NT2/D1 (cell line): Measurements from ENCODE around the gene F13A1.

ENCODE experiments used
- DNase-seq: peaks from one replicate; pipeline ENCODE4 v3.0.0-alpha.2; 2011; ENCODE audit warnings: low read depth, low spot score
- H3K27me3 ChIP-seq: 2 replicates; pipeline ENCODE4 v1.6.0; 2011; ENCODE audit warnings: mild to moderate bottlenecking; ENCODE audit not compliant: insufficient read length, insufficient read depth
- H3K36me3 ChIP-seq: 2 replicates; pipeline ENCODE4 v1.6.1; 2011; ENCODE audit warnings: mild to moderate bottlenecking, low read length, mixed read lengths; ENCODE audit not compliant: insufficient read depth, insufficient read length
- H3K4me1 ChIP-seq: 2 replicates; pipeline ENCODE4 v1.5.1; 2011; ENCODE audit not compliant: insufficient read depth, insufficient read length
- H3K4me3 ChIP-seq: 2 replicates; pipeline ENCODE4 v1.5.1; 2011; ENCODE audit warnings: low read depth; ENCODE audit not compliant: insufficient read length
- H3K9ac ChIP-seq: 2 replicates; pipeline ENCODE4 v1.6.0; 2011; ENCODE audit warnings: low read depth; ENCODE audit not compliant: insufficient read length
- H3K9me3 ChIP-seq: 2 replicates; pipeline ENCODE4 v1.5.1; 2011; ENCODE audit warnings: mild to moderate bottlenecking, low read length; ENCODE audit not compliant: insufficient read depth
- SUZ12 ChIP-seq: IDR thresholded peaks from 2 replicates; pipeline ENCODE4 v1.6.1; 2011; ENCODE audit not compliant: insufficient read length, insufficient read depth; ENCODE audit errors: extremely low read depth
- YY1 ChIP-seq: IDR thresholded peaks from 2 replicates; pipeline ENCODE4 v1.6.1; 2011; ENCODE audit not compliant: insufficient read length, insufficient read depth
- ZNF274 ChIP-seq: IDR thresholded peaks from 2 replicates; pipeline ENCODE4 v1.6.1; 2011; ENCODE audit warnings: mild to moderate bottlenecking, low read depth, low read length

Gene F13A1

DNA sequence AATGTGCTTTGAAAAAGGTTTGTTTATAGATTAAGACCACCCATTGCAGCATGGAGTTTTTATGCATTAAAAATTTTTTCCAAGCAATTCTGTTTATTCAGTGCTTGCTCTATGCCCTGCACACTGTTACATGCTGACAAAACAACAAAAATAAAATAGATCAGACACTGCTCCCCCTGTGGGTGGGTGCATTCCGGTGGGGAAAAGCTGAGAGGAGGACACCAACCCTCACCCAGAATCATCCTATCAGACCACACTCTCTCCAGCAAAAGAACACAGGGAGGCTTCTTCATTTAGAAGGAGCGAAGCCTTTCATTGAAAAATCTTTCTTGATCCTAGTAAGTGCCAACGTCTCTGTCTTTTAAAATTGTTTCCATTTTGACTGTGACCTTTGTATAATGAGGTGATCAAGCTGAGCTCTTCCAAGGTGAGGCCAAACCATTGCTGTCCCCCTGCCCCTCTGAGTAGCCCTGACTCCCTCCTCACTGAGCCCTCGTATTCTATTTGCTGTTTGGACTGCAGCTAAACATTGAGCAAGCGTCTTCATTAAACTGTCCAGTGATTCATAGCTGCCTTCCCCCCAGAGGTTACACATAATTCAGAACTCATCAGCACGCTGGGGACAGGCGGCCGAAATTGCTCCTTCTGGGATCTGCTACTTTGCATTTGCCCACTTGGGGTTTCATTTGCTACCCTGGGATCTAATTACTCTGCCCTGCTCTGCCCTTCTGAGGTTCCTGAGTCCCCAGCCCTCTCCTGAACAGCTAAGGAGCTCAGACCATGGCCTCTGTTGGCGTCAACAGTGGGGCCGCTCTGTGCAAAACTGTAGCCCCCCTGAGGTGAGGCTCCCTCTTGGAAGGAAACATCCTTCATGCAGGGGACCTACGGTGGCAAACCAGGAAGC is 102.4 kb downstream of the F13A1 start:
- Histone ChIP-seq H3K4me1 (no peaks in the 10 kb centered on the region), H3K9me3 (no peaks in the 10 kb centered on the region), H3K36me3 (no peaks in the 10 kb centered on the region), H3K9ac (no peak overlapping the region), H3K4me3 (no peak overlapping the region), H3K27me3 (no peaks in the 10 kb centered on the region)
- TF ChIP-seq YY1: no peak
- TF ChIP-seq SUZ12: no peak
- TF ChIP-seq ZNF274: no peak
- DNase-seq: no peak

DNA sequence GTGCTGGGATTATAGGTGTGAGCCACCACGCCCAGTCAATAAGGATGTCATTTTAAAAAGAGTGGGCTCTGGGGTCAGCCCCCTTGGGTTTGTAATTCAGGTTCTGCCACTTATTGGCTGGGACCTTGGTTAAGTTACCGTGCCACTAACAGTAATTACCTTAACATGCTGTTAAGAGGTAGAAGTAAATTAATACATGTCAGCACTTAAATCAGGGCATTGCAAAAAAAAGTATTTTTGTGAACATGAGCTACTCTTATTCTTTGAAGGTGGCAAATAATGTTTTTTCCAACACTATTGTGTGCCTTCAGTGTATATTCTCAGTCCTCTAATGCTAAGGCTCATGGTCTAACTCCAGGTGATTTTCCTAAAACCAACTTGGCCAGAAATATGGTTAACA is 109.5 kb downstream of the F13A1 start:
- H3K9me3 ChIP-seq: 0 out of 2 replicates have a peak, but pooled peaks cover 7% of the 10 kb centered on the region

GRCh38 chr6:6202886-6203285 is 117.6 kb downstream of the F13A1 start:
- H3K4me1 ChIP-seq: no peaks in the 10 kb centered on the region
- no peak for TF ChIP-seq SUZ12
- no peak for TF ChIP-seq YY1
- no peak for TF ChIP-seq ZNF274
- H3K9me3 ChIP-seq: no peaks in the 10 kb centered on the region
- DNase-seq: no peak
- H3K9ac ChIP-seq: no peak overlapping the region
- H3K4me3 ChIP-seq: no peak overlapping the region
- H3K27me3 ChIP-seq: no peaks in the 10 kb centered on the region
- H3K36me3 ChIP-seq: no peaks in the 10 kb centered on the region

More for the DNA sequence above, 109.5 kb downstream of the F13A1 start:
- Histone ChIP-seq H3K27me3 (no peaks in the 10 kb centered on the region), H3K4me1 (no peaks in the 10 kb centered on the region), H3K9ac (no peak overlapping the region), H3K36me3 (no peaks in the 10 kb centered on the region), H3K4me3 (no peak overlapping the region)
- DNase-seq: no peak
- TF ChIP-seq ZNF274: no peak
- no peak for TF ChIP-seq YY1
- no peak for TF ChIP-seq SUZ12

GRCh38 chr6:6201200-6201599 is 119.3 kb downstream of the F13A1 start:
- H3K9ac ChIP-seq: no peak overlapping the region
- H3K36me3 ChIP-seq: no peaks in the 10 kb centered on the region
- TF ChIP-seq YY1 (no peak), ZNF274 (no peak), SUZ12 (no peak)
- no peak overlapping the region for H3K4me3 ChIP-seq
- H3K4me1 ChIP-seq: no peaks in the 10 kb centered on the region
- no peaks in the 10 kb centered on the region for H3K9me3 ChIP-seq
- no peak for DNase-seq
- H3K27me3 ChIP-seq: no peaks in the 10 kb centered on the region

- H3K4me3 ChIP-seq: no peak overlapping the region
- no peak for DNase-seq
- H3K27me3 ChIP-seq: no peaks in the 10 kb centered on the region
- H3K4me1 ChIP-seq: no peaks in the 10 kb centered on the region
- no peaks in the 10 kb centered on the region for H3K36me3 ChIP-seq
- H3K9me3 ChIP-seq: no peaks in the 10 kb centered on the region
- TF ChIP-seq YY1: no peak
- no peak for TF ChIP-seq SUZ12
- TF ChIP-seq ZNF274: no peak
- no peak overlapping the region for H3K9ac ChIP-seq
These were observed 120.8 kb downstream of the F13A1 start for GRCh38 chr6:6199678-6200077.

GRCh38 chr6:6196762-6197161 is 123.7 kb downstream of the F13A1 start:
- TF ChIP-seq YY1 (no peak), ZNF274 (no peak), SUZ12 (no peak)
- Histone ChIP-seq H3K27me3 (no peaks in the 10 kb centered on the region), H3K4me1 (no peaks in the 10 kb centered on the region), H3K36me3 (no peaks in the 10 kb centered on the region), H3K4me3 (no peak overlapping the region), H3K9ac (no peak overlapping the region), H3K9me3 (no peaks in the 10 kb centered on the region)
- no peak for DNase-seq

- Histone ChIP-seq H3K4me1 (no peaks in the 10 kb centered on the region), H3K36me3 (no peaks in the 10 kb centered on the region), H3K27me3 (no peaks in the 10 kb centered on the region), H3K4me3 (no peak overlapping the region), H3K9ac (no peak overlapping the region), H3K9me3 (no peaks in the 10 kb centered on the region)
- DNase-seq: no peak
- no peak for TF ChIP-seq YY1
- no peak for TF ChIP-seq ZNF274
- no peak for TF ChIP-seq SUZ12
These were observed 125.4 kb downstream of the F13A1 start for GRCh38 chr6:6195080-6195479.
